Hepatocyte (in vitro differentiated cells): ENCODE data around the gene PKP4. TPM values are rescaled to one million over a fixed set of nuclear protein-coding genes. Genes with fewer than 3 reads are reported as not detected.
A peak's percentile ranks its signal among the peaks of the same experiment; 100 is the strongest.

Experiments used
- DNase-seq: peaks from one replicate; pipeline ENCODE4 v3.0.0-alpha.2; 2016; ENCODE audit warnings: low spot score
- H2AFZ ChIP-seq: fragments of 200-600 bp; sonication (generic); 2 replicates; pipeline ENCODE4 v1.6.0; 2016; ENCODE audit warnings: antibody characterized with exemption, mild to moderate bottlenecking
- H3K27ac ChIP-seq: fragments of 200-600 bp; sonication (generic); 2 replicates; pipeline ENCODE4 v1.5.1; 2016; ENCODE audit warnings: mild to moderate bottlenecking
- H3K27me3 ChIP-seq: fragments of 200-600 bp; sonication (generic); 2 replicates; pipeline ENCODE4 v1.6.1; 2016
- H3K36me3 ChIP-seq: fragments of 200-600 bp; sonication (generic); replicated peaks from 2 replicates; pipeline ENCODE4 v1.5.1; 2016; ENCODE audit warnings: low read depth; ENCODE audit not compliant: insufficient read depth
- H3K4me1 ChIP-seq: fragments of 200-600 bp; sonication (generic); 2 replicates; pipeline ENCODE4 v1.5.1; 2016; ENCODE audit warnings: mild to moderate bottlenecking, moderate library complexity; ENCODE audit not compliant: insufficient read depth
- H3K4me2 ChIP-seq: fragments of 200-600 bp; sonication (generic); 2 replicates; pipeline ENCODE4 v1.6.0; 2016
- H3K4me3 ChIP-seq: fragments of 200-600 bp; sonication (generic); 2 replicates; pipeline ENCODE4 v1.5.1; 2016; ENCODE audit warnings: mild to moderate bottlenecking
- H3K79me2 ChIP-seq: fragments of 200-600 bp; sonication (generic); 2 replicates; pipeline ENCODE4 v1.6.0; 2017; ENCODE audit warnings: mild to moderate bottlenecking
- H3K9me2 ChIP-seq: fragments of 200-600 bp; sonication (generic); replicated peaks from 2 replicates; pipeline ENCODE4 v1.6.0; 2017; ENCODE audit warnings: mild to moderate bottlenecking; ENCODE audit not compliant: insufficient read depth
- H3K9me3 ChIP-seq: fragments of 200-600 bp; sonication (generic); 2 replicates; pipeline ENCODE4 v1.5.1; 2016; ENCODE audit warnings: low read depth, mild to moderate bottlenecking
- H4K20me1 ChIP-seq: fragments of 200-600 bp; sonication (generic); 2 replicates; pipeline ENCODE4 v1.6.0; 2016; ENCODE audit warnings: mild to moderate bottlenecking; ENCODE audit not compliant: insufficient read depth, poor library complexity, severe bottlenecking
- EZH2 ChIP-seq: fragments of 200-600 bp; sonication (generic); IDR thresholded peaks from 2 replicates; pipeline ENCODE4 v1.6.1; 2016; ENCODE audit warnings: antibody characterized with exemption, mild to moderate bottlenecking, borderline replicate concordance
- EZH2phosphoT487 ChIP-seq: fragments of 200-600 bp; sonication (generic); IDR thresholded peaks from one replicate; pipeline ENCODE4 v1.6.1; 2018; ENCODE audit warnings: antibody characterized with exemption, mild to moderate bottlenecking, low read depth, moderate library complexity; ENCODE audit not compliant: unreplicated experiment, severe bottlenecking
- WGBS: methylation state at CpG from one replicate; pipeline ENCODE4 v1.1.6; 2016; ENCODE audit warnings: low lambda C conversion rate; ENCODE audit errors: missing lambda C conversion rate; 5-methylcytosine and 5-hydroxymethylcytosine counted together
- polyA plus RNA-seq: library from polyadenylated mRNA; unstranded; fragments of >200 nt; fragmentation: Nextera tagmentation; extraction: Ambion mirVana; gene quantifications from 2 replicates; pipeline ENCODE4 v1.2.1, GENCODE V29; 2016
- total RNA-seq: library from RNA; depleted of rRNA; stranded (reverse); fragments of >200 nt; gene quantifications from 2 replicates; pipeline ENCODE4 v1.2.3, GENCODE V29; 2014
- TF ChIP-seq, protein P1 (sequence below): fragments of 200-600 bp; sonication (generic); IDR thresholded peaks from 2 replicates; pipeline ENCODE4 v1.5.1; 2016; ENCODE audit warnings: antibody characterized with exemption, mild to moderate bottlenecking; ENCODE audit not compliant: poor library complexity

PKP4 gene
- total and polyA plus RNA-seq, 2 experiments from 2014 or later: 10.6 to 32.2 TPM

DNA sequence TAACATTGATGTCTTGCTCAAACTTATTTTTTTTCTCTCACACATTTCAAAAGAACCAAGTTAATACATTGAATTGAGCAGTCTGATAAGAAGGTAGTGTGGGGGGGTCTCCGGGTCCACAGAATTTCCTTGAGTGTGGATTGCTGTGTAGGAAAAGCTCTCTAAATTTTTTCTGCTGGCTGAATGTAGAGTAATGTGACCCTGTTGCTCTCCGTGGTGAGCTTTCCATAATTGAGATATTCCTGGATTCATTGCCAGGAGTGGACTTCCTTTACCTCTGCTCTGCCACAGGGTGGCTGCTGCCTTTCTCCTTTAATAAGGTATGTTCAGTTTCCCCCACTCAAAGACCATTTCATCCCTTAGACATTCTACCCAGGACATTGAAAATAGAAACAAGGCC is 50.9 kb downstream of the PKP4 start:
- H3K79me2 ChIP-seq: peaks cover 74% of the 10 kb centered on the region
- no peak for DNase-seq
- H2AFZ ChIP-seq: no peak overlapping the region
- no peak overlapping the region for H3K4me3 ChIP-seq
- WGBS: 85% methylated on average over 2 of the region's 2 CpGs
- no peak overlapping the region for H3K4me2 ChIP-seq
- H3K27ac ChIP-seq: no peak overlapping the region
- peaks cover 23% of the 10 kb centered on the region for H3K4me1 ChIP-seq
- H3K9me3 ChIP-seq: no peaks in the 10 kb centered on the region
- H3K27me3 ChIP-seq: no peaks in the 10 kb centered on the region
- no peaks in the 10 kb centered on the region for H4K20me1 ChIP-seq
- TF ChIP-seq, protein P1, sequence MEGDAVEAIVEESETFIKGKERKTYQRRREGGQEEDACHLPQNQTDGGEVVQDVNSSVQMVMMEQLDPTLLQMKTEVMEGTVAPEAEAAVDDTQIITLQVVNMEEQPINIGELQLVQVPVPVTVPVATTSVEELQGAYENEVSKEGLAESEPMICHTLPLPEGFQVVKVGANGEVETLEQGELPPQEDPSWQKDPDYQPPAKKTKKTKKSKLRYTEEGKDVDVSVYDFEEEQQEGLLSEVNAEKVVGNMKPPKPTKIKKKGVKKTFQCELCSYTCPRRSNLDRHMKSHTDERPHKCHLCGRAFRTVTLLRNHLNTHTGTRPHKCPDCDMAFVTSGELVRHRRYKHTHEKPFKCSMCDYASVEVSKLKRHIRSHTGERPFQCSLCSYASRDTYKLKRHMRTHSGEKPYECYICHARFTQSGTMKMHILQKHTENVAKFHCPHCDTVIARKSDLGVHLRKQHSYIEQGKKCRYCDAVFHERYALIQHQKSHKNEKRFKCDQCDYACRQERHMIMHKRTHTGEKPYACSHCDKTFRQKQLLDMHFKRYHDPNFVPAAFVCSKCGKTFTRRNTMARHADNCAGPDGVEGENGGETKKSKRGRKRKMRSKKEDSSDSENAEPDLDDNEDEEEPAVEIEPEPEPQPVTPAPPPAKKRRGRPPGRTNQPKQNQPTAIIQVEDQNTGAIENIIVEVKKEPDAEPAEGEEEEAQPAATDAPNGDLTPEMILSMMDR: no peak
- no peak for TF ChIP-seq EZH2phosphoT487
- TF ChIP-seq EZH2: no peak
- no peaks in the 10 kb centered on the region for H3K9me2 ChIP-seq
- H3K36me3 ChIP-seq: no peaks in the 10 kb centered on the region

DNA sequence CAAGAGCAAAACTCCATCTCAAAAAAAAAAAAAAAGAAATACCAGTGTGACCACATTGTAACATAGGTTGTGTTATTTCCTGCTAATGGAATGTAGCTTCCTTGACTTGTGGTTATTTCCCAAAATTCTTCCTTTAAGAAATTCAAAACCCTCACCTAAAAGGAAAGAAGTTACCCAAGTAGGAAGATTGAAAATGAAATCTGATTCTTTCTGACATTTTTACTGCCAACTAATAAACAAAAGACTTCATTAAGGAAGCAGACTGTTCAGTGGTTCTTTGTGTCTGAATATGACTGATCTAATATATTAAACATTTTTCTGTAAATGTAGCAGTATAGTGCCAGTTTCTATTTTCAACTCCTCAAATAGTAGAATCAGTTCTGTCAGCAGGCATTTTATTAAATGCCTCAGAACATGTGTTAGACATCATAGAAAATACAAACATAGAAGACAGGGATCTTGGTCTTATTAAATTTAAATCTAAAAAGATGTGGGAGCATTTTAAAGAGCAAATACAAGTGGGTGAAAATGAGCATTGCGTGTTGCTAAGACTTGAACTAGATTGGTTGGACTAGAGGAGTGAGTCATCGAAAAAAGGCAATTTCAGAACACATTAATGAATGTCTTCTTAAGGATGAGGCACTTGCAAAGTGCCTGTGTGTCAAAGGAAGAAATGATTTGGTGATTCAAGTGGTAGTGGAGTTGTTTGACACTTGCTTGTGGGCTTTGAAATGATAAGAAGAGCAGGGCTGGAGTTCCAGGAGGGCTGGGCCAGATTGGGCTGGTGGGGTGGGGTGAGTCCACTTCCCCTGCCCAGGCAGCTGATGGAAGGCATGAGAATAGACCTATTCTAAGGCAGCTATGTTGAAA is 53.4 kb downstream of the PKP4 start:
- no peak overlapping the region for H3K4me3 ChIP-seq
- H3K79me2 ChIP-seq: peaks cover 73% of the 10 kb centered on the region

DNA sequence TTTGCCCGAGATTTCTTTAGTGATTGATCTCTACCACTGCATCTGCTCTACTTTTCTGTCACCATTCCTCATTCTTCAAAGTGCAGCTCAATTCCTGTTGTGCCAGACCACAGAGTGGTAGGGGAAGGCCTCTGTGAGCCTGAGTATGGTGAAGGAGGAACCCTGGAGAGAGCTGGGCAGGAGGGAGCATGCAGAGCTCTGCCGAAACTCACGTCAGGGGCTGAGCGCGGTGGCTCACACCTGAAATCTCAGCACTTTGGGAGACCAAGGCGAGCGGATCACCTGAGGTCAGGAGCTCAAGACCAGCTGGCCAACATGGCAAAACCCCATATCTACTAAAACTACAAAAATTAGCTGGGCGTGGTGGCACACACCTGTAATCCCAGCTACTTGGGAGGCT is 54.1 kb downstream of the PKP4 start:
- Histone ChIP-seq H3K4me1 (no peaks in the 10 kb centered on the region), H3K9me3 (no peaks in the 10 kb centered on the region), H3K4me3 (no peak overlapping the region), H3K4me2 (no peak overlapping the region), H3K36me3 (no peaks in the 10 kb centered on the region), H2AFZ (no peak overlapping the region), H4K20me1 (no peaks in the 10 kb centered on the region), H3K27ac (no peak overlapping the region), H3K27me3 (no peaks in the 10 kb centered on the region), H3K79me2 (peaks cover 76% of the 10 kb centered on the region), H3K9me2 (no peaks in the 10 kb centered on the region)
- TF ChIP-seq, protein P1: no peak
- no peak for TF ChIP-seq EZH2
- TF ChIP-seq EZH2phosphoT487: no peak
- WGBS: 97% methylated on average over 8 of the region's 8 CpGs
- DNase-seq: no peak

More for the DNA sequence above, 53.4 kb downstream of the PKP4 start:
- H3K4me1 ChIP-seq: peaks cover 6% of the 10 kb centered on the region
- H3K9me2 ChIP-seq: no peaks in the 10 kb centered on the region
- H4K20me1 ChIP-seq: no peaks in the 10 kb centered on the region
- no peak for DNase-seq
- no peak overlapping the region for H2AFZ ChIP-seq
- H3K27ac ChIP-seq: no peak overlapping the region
- TF ChIP-seq, protein P1: no peak
- peak; percentile 29 for TF ChIP-seq EZH2phosphoT487
- H3K4me2 ChIP-seq: no peak overlapping the region
- 73% methylated on average over 2 of the region's 2 CpGs for WGBS
- no peaks in the 10 kb centered on the region for H3K36me3 ChIP-seq
- H3K27me3 ChIP-seq: no peaks in the 10 kb centered on the region
- H3K9me3 ChIP-seq: no peaks in the 10 kb centered on the region
